Stomach (tissue), 9 donors: ENCODE measurements around the gene NUDT8. TPM values are rescaled to one million over a fixed set of nuclear protein-coding genes. Genes with fewer than 3 reads are reported as not detected.

Source experiments
- DNase-seq, 2 donors: peaks; one replicate each; pipeline versions ENCODE4 v3.0.0 to v3.0.0-alpha.2; 2013 to 2019
- H3K27ac ChIP-seq, 5 donors: fragments of 200-600 bp in 4 of 5; sonication (generic) in 4 of 5; one replicate each; pipeline ENCODE4 v1.5.1; 2013 to 2019; ENCODE audit warnings: mild to moderate bottlenecking in 1 of 5, moderate library complexity in 1 of 5
- H3K27me3 ChIP-seq, 3 donors: fragments of 200-600 bp; sonication (generic); one replicate each; pipeline ENCODE4 v1.5.1; 2017 to 2019; ENCODE audit warnings: mixed run types in 1 of 3
- H3K36me3 ChIP-seq, 4 donors: fragments of 200-600 bp; sonication (generic); 1 replicate in 3 of 4; 2 replicates in 1 of 4; pipeline ENCODE4 v1.5.1; 2016 to 2019
- H3K4me1 ChIP-seq, 4 donors: fragments of 200-600 bp; sonication (generic); one replicate each; pipeline ENCODE4 v1.5.1; 2016 to 2019
- H3K4me3 ChIP-seq, 4 donors: fragments of 200-600 bp; sonication (generic) in 3 of 4; one replicate each; pipeline ENCODE4 v1.5.1; 2016 to 2019; ENCODE audit warnings: mild to moderate bottlenecking in 1 of 4
- H3K9me3 ChIP-seq, 4 donors: fragments of 200-600 bp; sonication (generic); one replicate each; pipeline ENCODE4 v1.5.1; 2016 to 2019
- EP300 ChIP-seq: sonication (generic); formaldehyde crosslinking; IDR thresholded peaks from one replicate; pipeline ENCODE4 v1.6.1; 2017; ENCODE audit warnings: antibody characterized with exemption
- POLR2A ChIP-seq, 4 donors: fragments of 450-650 bp; IDR thresholded peaks; one replicate each; pipeline ENCODE4 v1.6.1; 2016; ENCODE audit warnings: antibody characterized with exemption in 4 of 4, control low read depth in 2 of 4, mild to moderate bottlenecking in 1 of 4, moderate library complexity in 1 of 4
- POLR2AphosphoS5 ChIP-seq, 3 donors: sonication (generic); formaldehyde crosslinking; IDR thresholded peaks; one replicate each; pipeline ENCODE4 v1.6.1; 2016; ENCODE audit warnings: antibody characterized with exemption in 3 of 3
- WGBS, 5 donors: extraction: QIAGEN DNeasy Blood & Tissue Kit in 3 of 5; methylation state at CpG; one replicate each; pipeline versions ENCODE4 v1.1.5 to v1.1.7; 2013 to 2018; 5-methylcytosine and 5-hydroxymethylcytosine counted together
- intact Hi-C: fragments of 100-400 bp; cut with DNase I; formaldehyde crosslinking; loops from one replicate; pipeline ENCODE4 v1.15.1; 2023; ENCODE audit warnings: low total_unique reads
- polyA plus RNA-seq, 3 donors: library from polyadenylated mRNA; stranded (reverse); fragments of 200-250 nt; gene quantifications; one replicate each; pipeline ENCODE4 v1.2.3, GENCODE V29; 2013
- total RNA-seq, 5 donors: library from RNA; depleted of rRNA; stranded (reverse); fragments of >200 nt; gene quantifications; one replicate each; pipeline versions ENCODE4 v1.1.0 to v1.2.3, GENCODE V29; 2014 to 2016
- TF ChIP-seq, protein P1 (sequence below), 7 experiments: fragments of 450-650 bp in 4 of 7; fragments of 200-600 bp in 3 of 7; sonication (generic) in 3 of 7; IDR thresholded peaks; one replicate each; pipeline ENCODE4 v1.5.1; 2016 to 2019; ENCODE audit warnings: antibody characterized with exemption in 7 of 7, control low read depth in 2 of 7, mild to moderate bottlenecking in 1 of 7
- donor health status: healthy with polysubstance abuse.
- donor health status: Bipolar disorder and iron deficiency.
- donor health status: healthy.

The NUDT8 gene
- total and polyA plus RNA-seq, 8 donors, result 4.6 to 333 (median 17.3) TPM; not detected in 2

DNA sequence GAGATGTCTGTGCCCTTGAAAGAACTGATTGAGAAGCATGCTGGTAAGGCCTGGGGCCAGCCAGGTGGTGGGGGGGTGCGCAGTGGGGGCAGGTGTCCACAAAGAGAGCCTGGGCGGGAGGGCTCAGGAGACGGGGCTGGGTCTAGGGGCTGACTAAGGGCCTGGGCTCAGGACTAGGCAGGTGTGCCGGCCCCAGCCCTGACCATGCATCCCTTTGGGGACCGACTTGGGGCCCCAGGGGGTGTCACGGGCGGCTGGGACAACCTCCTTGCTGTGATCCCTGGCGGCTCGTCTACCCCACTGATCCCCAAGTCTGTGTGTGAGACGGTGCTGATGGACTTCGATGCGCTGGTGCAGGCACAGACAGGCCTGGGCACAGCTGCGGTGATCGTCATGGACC, 18.6 kb downstream of the NUDT8 start:
- Histone ChIP-seq H3K36me3 (peaks cover 39 to 53% (median 47%) of the 10 kb centered on the region in 4 donors), H3K27ac (no peak overlapping the region), H3K9me3 (no peaks in the 10 kb centered on the region), H3K4me3 (no peak overlapping the region), H3K4me1 (peaks cover 28 to 53% (median 42%) of the 10 kb centered on the region in 4 donors), H3K27me3 (peaks cover 0 to 24% (median 5%) of the 10 kb centered on the region in 3 donors)
- DNase-seq, result no peak
- intact Hi-C loops, result no loop called here
- 93 to 95% (median 94%) methylated on average over 10 to 14 of the region's 14 CpGs for WGBS, 5 donors
- no peak for TF ChIP-seq EP300

DNA sequence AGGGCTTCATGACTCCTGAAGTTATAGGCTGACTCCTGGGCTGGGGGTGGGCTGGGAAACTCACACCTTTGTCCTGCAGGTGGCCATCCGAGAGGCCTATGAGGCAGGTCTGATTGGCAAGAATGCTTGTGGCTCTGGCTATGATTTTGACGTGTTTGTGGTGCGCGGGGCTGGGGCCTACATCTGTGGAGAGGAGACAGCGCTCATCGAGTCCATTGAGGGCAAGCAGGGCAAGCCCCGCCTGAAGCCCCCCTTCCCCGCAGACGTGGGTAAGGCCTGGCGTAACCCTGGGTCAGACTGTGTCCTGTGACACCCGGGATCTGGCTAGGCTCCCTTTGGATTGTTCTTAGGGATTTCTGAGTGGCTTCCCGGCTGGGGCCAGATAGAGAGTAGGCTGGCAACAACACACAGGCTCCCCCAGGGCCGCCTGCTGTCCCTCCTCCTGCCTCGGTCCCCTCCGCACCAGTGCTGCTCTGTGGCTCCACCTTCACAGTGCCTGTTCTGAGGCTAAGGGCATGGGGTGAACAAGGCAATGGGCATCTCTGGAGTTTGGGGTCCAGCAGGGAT, 19.4 kb downstream of the NUDT8 start:
- WGBS, 5 donors, result 85 to 92% (median 91%) methylated on average over 10 to 15 of the region's 15 CpGs
- TF ChIP-seq, protein P1, sequence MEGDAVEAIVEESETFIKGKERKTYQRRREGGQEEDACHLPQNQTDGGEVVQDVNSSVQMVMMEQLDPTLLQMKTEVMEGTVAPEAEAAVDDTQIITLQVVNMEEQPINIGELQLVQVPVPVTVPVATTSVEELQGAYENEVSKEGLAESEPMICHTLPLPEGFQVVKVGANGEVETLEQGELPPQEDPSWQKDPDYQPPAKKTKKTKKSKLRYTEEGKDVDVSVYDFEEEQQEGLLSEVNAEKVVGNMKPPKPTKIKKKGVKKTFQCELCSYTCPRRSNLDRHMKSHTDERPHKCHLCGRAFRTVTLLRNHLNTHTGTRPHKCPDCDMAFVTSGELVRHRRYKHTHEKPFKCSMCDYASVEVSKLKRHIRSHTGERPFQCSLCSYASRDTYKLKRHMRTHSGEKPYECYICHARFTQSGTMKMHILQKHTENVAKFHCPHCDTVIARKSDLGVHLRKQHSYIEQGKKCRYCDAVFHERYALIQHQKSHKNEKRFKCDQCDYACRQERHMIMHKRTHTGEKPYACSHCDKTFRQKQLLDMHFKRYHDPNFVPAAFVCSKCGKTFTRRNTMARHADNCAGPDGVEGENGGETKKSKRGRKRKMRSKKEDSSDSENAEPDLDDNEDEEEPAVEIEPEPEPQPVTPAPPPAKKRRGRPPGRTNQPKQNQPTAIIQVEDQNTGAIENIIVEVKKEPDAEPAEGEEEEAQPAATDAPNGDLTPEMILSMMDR (IDR thresholded peaks at IDR 0.05), result no peak
- TF ChIP-seq POLR2AphosphoS5 (IDR thresholded peaks at IDR 0.05) (no peak), POLR2A (IDR thresholded peaks at IDR 0.05) (no peak), EP300 (no peak)

DNA sequence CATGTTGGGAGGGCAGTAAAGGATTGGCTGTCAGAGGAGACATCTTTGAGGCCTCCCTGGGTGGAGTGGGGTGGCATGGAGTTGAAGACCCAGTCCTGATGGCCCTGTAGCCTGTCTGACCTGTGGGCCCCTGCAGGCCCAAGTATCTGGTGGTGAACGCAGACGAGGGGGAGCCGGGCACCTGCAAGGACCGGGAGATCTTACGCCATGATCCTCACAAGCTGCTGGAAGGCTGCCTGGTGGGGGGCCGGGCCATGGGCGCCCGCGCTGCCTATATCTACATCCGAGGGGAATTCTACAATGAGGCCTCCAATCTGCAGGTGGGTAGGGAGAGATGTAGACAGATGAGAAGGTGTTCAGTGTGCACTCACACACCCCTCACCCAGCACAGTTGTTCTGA, 20.4 kb downstream of the NUDT8 start:
- Histone ChIP-seq H3K9me3 (no peaks in the 10 kb centered on the region), H3K27ac (no peak overlapping the region), H3K27me3 (peaks cover 0 to 6% (median 0%) of the 10 kb centered on the region in 3 donors), H3K36me3 (peaks cover 39 to 53% (median 47%) of the 10 kb centered on the region in 4 donors), H3K4me3 (no peak overlapping the region), H3K4me1 (peaks cover 23 to 52% (median 37%) of the 10 kb centered on the region in 4 donors)
- intact Hi-C loops, result no loop called here
- DNase-seq, result no peak
- TF ChIP-seq EP300 (no peak), POLR2AphosphoS5 (IDR thresholded peaks at IDR 0.05) (no peak), POLR2A (IDR thresholded peaks at IDR 0.05) (no peak)
- TF ChIP-seq, protein P1 (IDR thresholded peaks at IDR 0.05), result no peak
- 91 to 95% (median 93%) methylated on average over 6 to 10 of the region's 10 CpGs for WGBS, 5 donors

More for the DNA sequence above, 19.4 kb downstream of the NUDT8 start:
- Histone ChIP-seq H3K27me3 (peaks cover 0 to 16% (median 5%) of the 10 kb centered on the region in 3 donors), H3K4me1 (peaks cover 26 to 53% (median 44%) of the 10 kb centered on the region in 4 donors), H3K36me3 (peaks cover 39 to 53% (median 47%) of the 10 kb centered on the region in 4 donors), H3K4me3 (no peak overlapping the region), H3K27ac (no peak overlapping the region), H3K9me3 (no peaks in the 10 kb centered on the region)
- no peak for DNase-seq
- intact Hi-C loops, result no loop called here

DNA sequence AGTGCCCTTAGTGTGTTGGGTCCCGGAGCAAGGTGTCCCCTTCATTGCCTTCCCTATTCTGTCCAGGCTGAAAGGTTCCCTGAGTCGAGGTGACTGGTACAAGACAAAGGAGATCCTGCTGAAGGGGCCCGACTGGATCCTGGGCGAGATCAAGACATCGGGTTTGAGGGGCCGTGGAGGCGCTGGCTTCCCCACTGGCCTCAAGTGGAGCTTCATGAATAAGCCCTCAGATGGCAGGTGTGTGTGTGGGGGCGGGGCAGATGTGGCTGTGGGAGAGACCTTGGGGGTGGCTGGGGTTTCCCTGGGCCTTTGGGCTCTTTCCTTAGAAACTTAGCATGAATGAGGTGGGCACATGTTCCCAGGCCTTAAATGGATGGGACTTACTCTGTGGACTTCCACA, 21.3 kb downstream of the NUDT8 start:
- no peak overlapping the region for H3K27ac ChIP-seq
- H3K9me3 ChIP-seq, result no peaks in the 10 kb centered on the region
- H3K36me3 ChIP-seq, result peaks cover 39 to 52% (median 47%) of the 10 kb centered on the region in 4 donors
- H3K27me3 ChIP-seq, result no peaks in the 10 kb centered on the region
- DNase-seq, result no peak
- TF ChIP-seq POLR2AphosphoS5 (IDR thresholded peaks at IDR 0.05), result no peak
- TF ChIP-seq, protein P1 (IDR thresholded peaks at IDR 0.05), result no peak
- H3K4me1 ChIP-seq, result peaks cover 16 to 44% (median 28%) of the 10 kb centered on the region in 4 donors
- H3K4me3 ChIP-seq, result no peak overlapping the region
- intact Hi-C loops, result no loop called here
- 94 to 98% (median 95%) methylated on average over 8 of the region's 8 CpGs for WGBS, 5 donors

DNA sequence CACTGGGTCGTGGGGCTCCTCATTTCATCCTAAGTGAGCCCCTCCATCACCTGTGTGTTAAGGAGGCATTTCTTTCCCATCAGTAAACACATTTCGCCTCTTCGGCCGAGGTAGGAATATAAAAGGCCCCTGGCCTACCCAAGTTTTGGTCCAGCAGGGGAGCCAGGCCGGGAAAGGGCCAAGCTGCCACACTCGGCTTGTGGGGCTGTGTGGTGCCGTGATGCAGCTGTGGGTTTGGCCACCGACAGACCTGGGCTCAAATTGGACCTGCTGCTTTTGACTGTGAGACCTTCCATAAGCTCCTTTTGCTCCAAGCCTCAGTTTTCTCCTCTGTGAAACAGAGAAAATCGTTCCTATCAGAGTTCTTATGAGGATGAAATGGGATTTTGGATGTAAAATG, 22.2 kb downstream of the NUDT8 start:
- peak in 1 of 2 donors; percentile 8 for DNase-seq
- TF ChIP-seq, protein P1 (IDR thresholded peaks at IDR 0.05), result no peak
- TF ChIP-seq POLR2A (IDR thresholded peaks at IDR 0.05), result no peak
- TF ChIP-seq POLR2AphosphoS5 (IDR thresholded peaks at IDR 0.05), result no peak
- no peak for TF ChIP-seq EP300
- Histone ChIP-seq H3K27me3 (no peaks in the 10 kb centered on the region), H3K27ac (peak overlapping the region in 3 of 5 donors; percentile 90 to 92 (median 92)), H3K4me3 (peak overlapping the region; percentile 96 to 99 (median 98)), H3K4me1 (peaks cover 16 to 41% (median 27%) of the 10 kb centered on the region in 4 donors), H3K36me3 (peaks cover 38 to 42% (median 40%) of the 10 kb centered on the region in 4 donors), H3K9me3 (no peaks in the 10 kb centered on the region)
- 26 to 40% (median 32%) methylated on average over 9 of the region's 9 CpGs for WGBS, 5 donors
- intact Hi-C loops, result no loop called here
